ENCODE results near the gene CREG1.

DNA sequence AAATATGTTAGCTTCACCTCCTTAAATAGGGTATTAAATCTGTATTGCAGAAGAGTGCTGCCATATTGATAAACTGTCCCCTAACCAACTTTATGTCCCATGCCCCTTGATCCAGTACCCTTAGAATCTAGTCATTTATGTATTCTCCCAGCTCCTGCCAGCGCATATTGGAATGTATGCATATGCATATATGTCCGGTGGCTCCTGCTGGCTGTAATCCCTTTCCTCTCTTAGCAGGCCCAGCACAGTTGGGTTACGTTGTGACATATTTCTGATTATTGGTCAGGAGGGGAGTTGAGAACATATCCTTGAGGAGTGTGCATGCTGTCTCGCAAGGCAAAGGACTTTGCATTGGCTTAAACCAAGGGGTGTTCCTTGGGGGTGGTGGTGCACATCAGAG lies 29.2 kb upstream of the CREG1 start:
- TF ChIP-seq, protein P1, sequence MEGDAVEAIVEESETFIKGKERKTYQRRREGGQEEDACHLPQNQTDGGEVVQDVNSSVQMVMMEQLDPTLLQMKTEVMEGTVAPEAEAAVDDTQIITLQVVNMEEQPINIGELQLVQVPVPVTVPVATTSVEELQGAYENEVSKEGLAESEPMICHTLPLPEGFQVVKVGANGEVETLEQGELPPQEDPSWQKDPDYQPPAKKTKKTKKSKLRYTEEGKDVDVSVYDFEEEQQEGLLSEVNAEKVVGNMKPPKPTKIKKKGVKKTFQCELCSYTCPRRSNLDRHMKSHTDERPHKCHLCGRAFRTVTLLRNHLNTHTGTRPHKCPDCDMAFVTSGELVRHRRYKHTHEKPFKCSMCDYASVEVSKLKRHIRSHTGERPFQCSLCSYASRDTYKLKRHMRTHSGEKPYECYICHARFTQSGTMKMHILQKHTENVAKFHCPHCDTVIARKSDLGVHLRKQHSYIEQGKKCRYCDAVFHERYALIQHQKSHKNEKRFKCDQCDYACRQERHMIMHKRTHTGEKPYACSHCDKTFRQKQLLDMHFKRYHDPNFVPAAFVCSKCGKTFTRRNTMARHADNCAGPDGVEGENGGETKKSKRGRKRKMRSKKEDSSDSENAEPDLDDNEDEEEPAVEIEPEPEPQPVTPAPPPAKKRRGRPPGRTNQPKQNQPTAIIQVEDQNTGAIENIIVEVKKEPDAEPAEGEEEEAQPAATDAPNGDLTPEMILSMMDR (IDR thresholded peaks at IDR 0.05), result no peak
- TF ChIP-seq POLR2AphosphoS5 (IDR thresholded peaks at IDR 0.05), result no peak
- no peak for TF ChIP-seq POLR2A (IDR thresholded peaks at IDR 0.05)

All from gastroesophageal sphincter (tissue), 3 donors.